Fibroblast of gingiva (primary cell): ENCODE results near the gene ABL2.
A peak's percentile ranks its signal among the peaks of the same experiment; 100 is the strongest.
"Not testable (repeated sequence)": the region's sequence is repeated elsewhere in the genome, so short reads cannot be mapped to it uniquely, and the experiment has no call there.

ENCODE experiments used
- DNase-seq: peaks from one replicate; pipeline ENCODE4 v3.0.0-alpha.2; 2011; ENCODE audit warnings: low read depth

Gene ABL2

GRCh38 chr1:179135168-179135567 lies 94.3 kb downstream of the ABL2 start:
- DNase-seq: not testable (repeated sequence)

GRCh38 chr1:179129702-179130473 lies 99.6 kb downstream of the ABL2 start:
- no peak for DNase-seq

GRCh38 chr1:179128520-179128919 lies 101.0 kb downstream of the ABL2 start:
- DNase-seq: peak; percentile 35

GRCh38 chr1:179127163-179127895 lies 102.1 kb downstream of the ABL2 start:
- peak; percentile 42 for DNase-seq

- DNase-seq: no peak
Observed at GRCh38 chr1:179126338-179127060, 103.0 kb downstream of the ABL2 start.

GRCh38 chr1:179124873-179125272 lies 104.6 kb downstream of the ABL2 start:
- DNase-seq: no peak

- DNase-seq: peak; percentile 58
Observed at GRCh38 chr1:179121159-179121938, 108.1 kb downstream of the ABL2 start.

GRCh38 chr1:179120736-179121135 lies 108.7 kb downstream of the ABL2 start:
- DNase-seq: no peak

- DNase-seq: no peak
Observed at GRCh38 chr1:179119513-179119912, 110.0 kb downstream of the ABL2 start.

GRCh38 chr1:179115181-179115580 lies 114.3 kb downstream of the ABL2 start:
- no peak for DNase-seq

- DNase-seq: no peak
Observed at GRCh38 chr1:179108644-179109043, 120.8 kb downstream of the ABL2 start.

- DNase-seq: no peak
Observed at GRCh38 chr1:179107706-179108629, 121.5 kb downstream of the ABL2 start.

GRCh38 chr1:179105393-179105792 lies 124.1 kb downstream of the ABL2 start:
- DNase-seq: no peak

GRCh38 chr1:179104611-179105250 lies 124.7 kb downstream of the ABL2 start:
- DNase-seq: no peak

- DNase-seq: no peak
Observed at GRCh38 chr1:179103999-179104398, 125.5 kb downstream of the ABL2 start.

- DNase-seq: no peak
Observed at GRCh38 chr1:179101566-179101965, 127.9 kb downstream of the ABL2 start.

- no peak for DNase-seq
Observed at GRCh38 chr1:179099891-179100290, 129.6 kb downstream of the ABL2 start.

- DNase-seq: no peak
Observed at GRCh38 chr1:179095924-179096323, 133.6 kb downstream of the ABL2 start.

GRCh38 chr1:179095377-179095776 lies 134.1 kb downstream of the ABL2 start:
- peak; percentile 37 for DNase-seq

- DNase-seq: no peak
Observed at GRCh38 chr1:179094818-179095217, 134.7 kb downstream of the ABL2 start.
